Esophagus squamous epithelium (tissue), 5 donors: ENCODE results near the gene HOXA11. TPM values are rescaled to one million over a fixed set of nuclear protein-coding genes. Genes with fewer than 3 reads are reported as not detected.
A peak's percentile ranks its signal among the peaks of the same experiment; 100 is the strongest.

Source experiments
- DNase-seq: peaks from one replicate; lab custom pipeline; 2025; lab: John Stamatoyannopoulos, UW
- H3K27ac ChIP-seq, 4 donors: fragments of 200-600 bp; sonication (generic); one replicate each; pipeline ENCODE4 v1.5.1; 2016 to 2019; ENCODE audit warnings: mild to moderate bottlenecking in 1 of 4
- H3K27me3 ChIP-seq, 4 donors: fragments of 200-600 bp; sonication (generic); 1 replicate in 3 of 4; 2 replicates in 1 of 4; pipeline versions ENCODE4 v1.5.1 to v1.6.0; 2017 to 2021; ENCODE audit warnings: antibody characterized with exemption in 1 of 4
- H3K36me3 ChIP-seq, 3 donors: fragments of 200-600 bp; sonication (generic); one replicate each; pipeline ENCODE4 v1.5.1; 2016 to 2019
- H3K4me1 ChIP-seq, 3 donors: fragments of 200-600 bp; sonication (generic); one replicate each; pipeline ENCODE4 v1.5.1; 2017 to 2019
- H3K4me3 ChIP-seq, 4 donors: fragments of 200-600 bp; sonication (generic); 1 replicate in 3 of 4; 2 replicates in 1 of 4; pipeline ENCODE4 v1.5.1; 2016 to 2019; ENCODE audit warnings: mild to moderate bottlenecking in 2 of 4, moderate library complexity in 1 of 4
- H3K9me3 ChIP-seq, 3 donors: fragments of 200-600 bp; sonication (generic); one replicate each; pipeline ENCODE4 v1.5.1; 2016 to 2019
- CTCF ChIP-seq, 6 experiments: fragments of 450-650 bp in 4 of 6; fragments of 200-600 bp in 2 of 6; sonication (generic) in 2 of 6; IDR thresholded peaks; one replicate each; pipeline ENCODE4 v1.5.1; 2016 to 2019; ENCODE audit warnings: antibody characterized with exemption in 6 of 6, mild to moderate bottlenecking in 4 of 6, moderate library complexity in 4 of 6
- POLR2A ChIP-seq, 4 donors: fragments of 450-650 bp; IDR thresholded peaks; one replicate each; pipeline ENCODE4 v1.6.1; 2017; ENCODE audit warnings: antibody characterized with exemption in 4 of 4, mild to moderate bottlenecking in 4 of 4, moderate library complexity in 3 of 4
- WGBS, 2 donors: methylation state at CpG; one replicate each; pipeline ENCODE4 v1.1.5; 2018; 5-methylcytosine and 5-hydroxymethylcytosine counted together
- intact Hi-C: fragments of 100-400 bp; cut with DNase I; formaldehyde crosslinking; loops from one replicate; pipeline ENCODE4 v1.15.0; 2022
- total RNA-seq, 4 donors: library from RNA; depleted of rRNA; stranded (reverse); fragments of >200 nt; gene quantifications; one replicate each; pipeline ENCODE4 v1.1.0, GENCODE V29; 2016
- donor health status: DM: yes; HTN: yes; CAD: no.

Gene HOXA11
- total RNA-seq, 4 donors from 2014 or later: not detected

GRCh38 chr7:27145914-27146412 is 39.1 kb downstream of the HOXA11 start:
- TF ChIP-seq POLR2A (IDR thresholded peaks at IDR 0.05) (no peak), CTCF (IDR thresholded peaks at IDR 0.05) (no peak)
- no peak for DNase-seq
- H3K9me3 ChIP-seq: no peaks in the 10 kb centered on the region
- no peak overlapping the region for H3K27ac ChIP-seq
- intact Hi-C loops: no loop called here
- H3K27me3 ChIP-seq: peaks cover 0 to 94% (median 7%) of the 10 kb centered on the region in 4 donors
- WGBS, 2 donors: 91 to 93% methylated on average over 5 to 9 of the region's 11 CpGs
- H3K36me3 ChIP-seq: no peaks in the 10 kb centered on the region
- no peak overlapping the region for H3K4me3 ChIP-seq
- peaks cover 13 to 71% (median 16%) of the 10 kb centered on the region in 3 donors for H3K4me1 ChIP-seq

GRCh38 chr7:27145165-27145913 is 39.7 kb downstream of the HOXA11 start:
- H3K4me1 ChIP-seq: peaks cover 8 to 71% (median 12%) of the 10 kb centered on the region in 3 donors
- no peak overlapping the region for H3K27ac ChIP-seq
- peak overlapping the region in 1 of 4 donors; percentile 65 for H3K4me3 ChIP-seq
- H3K9me3 ChIP-seq: no peaks in the 10 kb centered on the region
- DNase-seq: no peak
- H3K36me3 ChIP-seq: no peaks in the 10 kb centered on the region
- 80 to 85% methylated on average over 33 to 37 of the region's 47 CpGs for WGBS, 2 donors
- intact Hi-C loops: no loop called here
- TF ChIP-seq CTCF (IDR thresholded peaks at IDR 0.05) (no peak), POLR2A (IDR thresholded peaks at IDR 0.05) (no peak)
- H3K27me3 ChIP-seq: peaks cover 0 to 93% (median 3%) of the 10 kb centered on the region in 4 donors

GRCh38 chr7:27144781-27145164 is 40.3 kb downstream of the HOXA11 start:
- H3K27ac ChIP-seq: peak overlapping the region in 1 of 4 donors; percentile 67
- intact Hi-C loops: loop anchor here (5.0 kb wide), 1 partner anchor 287 kb away; no protein-coding TSS in a partner anchor
- WGBS, 2 donors: 51% methylated on average over 10 of the region's 31 CpGs
- DNase-seq: no peak
- peaks cover 7 to 66% (median 11%) of the 10 kb centered on the region in 3 donors for H3K4me1 ChIP-seq
- peak overlapping the region; percentile 17 to 89 (median 70) for H3K4me3 ChIP-seq
- peaks cover 0 to 92% (median 3%) of the 10 kb centered on the region in 4 donors for H3K27me3 ChIP-seq
- TF ChIP-seq CTCF (IDR thresholded peaks at IDR 0.05) (no peak), POLR2A (IDR thresholded peaks at IDR 0.05) (no peak)
- no peaks in the 10 kb centered on the region for H3K9me3 ChIP-seq
- no peaks in the 10 kb centered on the region for H3K36me3 ChIP-seq

- DNase-seq: no peak
- TF ChIP-seq POLR2A (IDR thresholded peaks at IDR 0.05): no peak
- TF ChIP-seq CTCF (IDR thresholded peaks at IDR 0.05): no peak
- peak overlapping the region; percentile 42 to 97 (median 80) for H3K27ac ChIP-seq
- peaks cover 0 to 92% (median 3%) of the 10 kb centered on the region in 4 donors for H3K27me3 ChIP-seq
- 32 to 33% methylated on average over 28 to 31 of the region's 40 CpGs for WGBS, 2 donors
- peaks cover 7 to 66% (median 11%) of the 10 kb centered on the region in 3 donors for H3K4me1 ChIP-seq
- peak overlapping the region; percentile 65 to 89 (median 74) for H3K4me3 ChIP-seq
- no peaks in the 10 kb centered on the region for H3K9me3 ChIP-seq
- no peaks in the 10 kb centered on the region for H3K36me3 ChIP-seq
- intact Hi-C loops: loop anchor here (5.0 kb wide), 1 partner anchor 287 kb away; no protein-coding TSS in a partner anchor
These were observed 40.9 kb downstream of the HOXA11 start for GRCh38 chr7:27143950-27144780.
